ENCODE results near the gene TRAM2. TPM values are rescaled to one million over a fixed set of nuclear protein-coding genes. Genes with fewer than 3 reads are reported as not detected.

TRAM2 gene
- total and polyA plus RNA-seq, 5 donors from 2014 or later = 3.2 to 12.0 (median 4.0) TPM

DNA sequence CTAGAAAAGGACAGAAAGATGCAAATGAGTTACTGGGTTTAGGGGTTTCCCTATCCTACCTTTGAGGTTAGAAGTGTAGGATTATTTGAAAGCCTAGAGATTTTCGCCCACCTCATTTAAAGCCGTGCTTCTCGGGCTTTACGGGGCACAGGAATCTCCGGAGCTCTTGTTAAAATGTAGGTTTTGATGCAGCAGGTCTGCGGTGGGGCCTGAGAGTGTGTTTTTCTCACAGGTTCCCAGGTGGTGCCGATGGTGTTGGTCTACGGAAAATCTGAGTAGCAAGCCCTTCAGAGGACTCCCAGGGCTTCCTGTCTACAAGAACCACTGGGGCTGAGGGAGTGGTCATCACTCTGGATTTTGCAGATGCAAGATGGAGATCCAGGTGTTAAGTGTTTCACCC is 47.5 kb downstream of the TRAM2 start:
- no peak for DNase-seq
- Mint-ChIP-seq H3K36me3 (peaks cover 16% of the 10 kb centered on the region), H3K4me3 (no peak overlapping the region), H3K27me3 (no peaks in the 10 kb centered on the region), H3K27ac (peak overlapping the region in 1 of 3 donors; percentile 26), H3K9me3 (no peaks in the 10 kb centered on the region), H3K4me1 (peaks cover 0 to 13% (median under 1%) of the 10 kb centered on the region in 4 donors)
- Histone ChIP-seq H3K27me3 (ENCODE audit: control insufficient read depth, insufficient read depth, low read length) (no peaks in the 10 kb centered on the region), H3K4me1 (ENCODE audit: control insufficient read depth, insufficient read depth, low read length, poor library complexity, severe bottlenecking) (no peaks in the 10 kb centered on the region), H3K9me3 (ENCODE audit: control insufficient read depth in 2 of 2, low read length in 2 of 2) (no peaks in the 10 kb centered on the region), H3K4me3 (ENCODE audit: low read depth, low read length) (no peak overlapping the region), H3K36me3 (ENCODE audit: control insufficient read depth, insufficient read depth, low read length) (peaks cover 2% of the 10 kb centered on the region), H3K27ac (ENCODE audit: insufficient read depth, low read length, poor library complexity, severe bottlenecking) (no peak overlapping the region)
- no peak for ATAC-seq (ENCODE audit: low read depth in 2 of 2)

DNA sequence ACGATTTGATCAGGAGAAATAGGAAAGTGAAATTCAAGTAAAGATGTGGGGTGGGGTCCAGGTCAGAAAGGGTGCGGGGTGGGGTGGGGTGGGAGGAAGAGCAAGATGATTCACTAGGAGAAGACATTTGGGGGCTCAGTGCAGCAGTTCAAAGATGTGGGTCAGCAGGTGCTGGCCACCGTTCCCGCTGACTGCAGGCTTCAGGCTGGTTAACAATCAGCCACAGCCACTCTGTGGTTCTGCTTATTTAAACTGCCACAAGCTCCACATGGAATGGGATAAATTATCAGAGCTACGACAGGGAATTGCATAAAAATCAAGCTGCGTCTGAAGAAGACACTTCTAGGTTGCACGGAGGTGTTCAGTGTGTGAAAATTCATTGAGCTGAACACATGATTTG is 49.4 kb downstream of the TRAM2 start:
- Mint-ChIP-seq H3K9me3 (no peaks in the 10 kb centered on the region), H3K4me1 (peaks cover 5 to 13% (median 8%) of the 10 kb centered on the region in 4 donors), H3K36me3 (peaks cover 16% of the 10 kb centered on the region), H3K4me3 (no peak overlapping the region), H3K27ac (no peak overlapping the region), H3K27me3 (no peaks in the 10 kb centered on the region)
- ATAC-seq (ENCODE audit: low read depth in 2 of 2) (no peak), DNase-seq (no peak)
- Histone ChIP-seq H3K9me3 (ENCODE audit: control insufficient read depth in 2 of 2, low read length in 2 of 2) (no peaks in the 10 kb centered on the region), H3K27ac (ENCODE audit: insufficient read depth, low read length, poor library complexity, severe bottlenecking) (no peak overlapping the region), H3K4me3 (ENCODE audit: low read depth, low read length) (no peak overlapping the region), H3K36me3 (ENCODE audit: control insufficient read depth, insufficient read depth, low read length) (no peaks in the 10 kb centered on the region), H3K27me3 (ENCODE audit: control insufficient read depth, insufficient read depth, low read length) (no peaks in the 10 kb centered on the region), H3K4me1 (ENCODE audit: control insufficient read depth, insufficient read depth, low read length, poor library complexity, severe bottlenecking) (no peaks in the 10 kb centered on the region)

DNA sequence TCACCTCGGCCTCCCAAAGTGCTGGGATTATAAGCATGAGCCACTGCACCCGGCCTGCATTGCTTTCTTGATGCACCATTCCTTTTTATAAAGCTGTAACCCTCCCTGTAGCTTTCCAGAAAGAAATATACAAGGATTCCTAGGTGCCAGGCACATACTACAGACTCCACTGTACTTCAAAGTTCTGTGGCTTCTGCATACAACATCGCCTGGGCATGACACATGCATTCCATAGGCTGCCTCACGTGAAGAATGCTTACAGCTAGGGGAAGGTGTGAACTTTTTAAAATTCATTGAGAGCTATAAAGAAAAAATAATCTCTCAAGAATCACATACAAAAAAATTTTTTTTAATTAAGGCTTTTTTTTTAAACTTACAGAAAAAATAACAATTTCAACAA is 50.2 kb downstream of the TRAM2 start:
- H3K9me3 Mint-ChIP-seq = no peaks in the 10 kb centered on the region
- no peaks in the 10 kb centered on the region for H3K4me1 ChIP-seq (ENCODE audit: control insufficient read depth, insufficient read depth, low read length, poor library complexity, severe bottlenecking)
- H3K4me3 ChIP-seq (ENCODE audit: low read depth, low read length) = no peak overlapping the region
- no peaks in the 10 kb centered on the region for H3K9me3 ChIP-seq (ENCODE audit: control insufficient read depth in 2 of 2, low read length in 2 of 2)
- no peak for DNase-seq
- H3K36me3 Mint-ChIP-seq = peaks cover 16% of the 10 kb centered on the region
- peaks cover 5 to 12% (median 8%) of the 10 kb centered on the region in 4 donors for H3K4me1 Mint-ChIP-seq
- no peak overlapping the region for H3K27ac ChIP-seq (ENCODE audit: insufficient read depth, low read length, poor library complexity, severe bottlenecking)
- no peaks in the 10 kb centered on the region for H3K36me3 ChIP-seq (ENCODE audit: control insufficient read depth, insufficient read depth, low read length)
- H3K27me3 ChIP-seq (ENCODE audit: control insufficient read depth, insufficient read depth, low read length) = no peaks in the 10 kb centered on the region
- no peak overlapping the region for H3K4me3 Mint-ChIP-seq
- H3K27ac Mint-ChIP-seq = no peak overlapping the region
- no peak for ATAC-seq (ENCODE audit: low read depth in 2 of 2)
- no peaks in the 10 kb centered on the region for H3K27me3 Mint-ChIP-seq

DNA sequence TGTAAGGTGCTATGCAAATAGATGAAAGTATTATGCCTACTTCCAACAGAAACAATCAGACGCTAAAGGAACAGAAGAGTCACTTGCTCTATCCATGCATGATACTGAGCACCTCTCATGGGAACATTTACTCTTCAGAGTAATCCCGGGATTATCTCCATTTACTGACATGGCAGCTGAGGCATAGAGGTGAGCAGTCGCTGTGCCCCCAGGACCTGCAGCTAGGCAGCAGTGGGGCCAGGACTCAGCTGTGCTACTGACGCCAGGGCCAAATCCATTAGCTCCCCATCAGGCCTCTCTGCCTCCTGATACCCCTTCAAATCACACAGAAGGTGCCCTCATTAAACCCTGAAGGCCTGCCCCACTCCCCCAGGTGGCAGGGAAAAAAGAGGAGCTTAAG is 51.9 kb downstream of the TRAM2 start:
- peak overlapping the region in 2 of 3 donors; percentile 44 to 71 for H3K27ac Mint-ChIP-seq
- Histone ChIP-seq H3K4me3 (ENCODE audit: low read depth, low read length) (no peak overlapping the region), H3K4me1 (ENCODE audit: control insufficient read depth, insufficient read depth, low read length, poor library complexity, severe bottlenecking) (no peaks in the 10 kb centered on the region), H3K27me3 (ENCODE audit: control insufficient read depth, insufficient read depth, low read length) (no peaks in the 10 kb centered on the region), H3K9me3 (ENCODE audit: control insufficient read depth in 2 of 2, low read length in 2 of 2) (no peaks in the 10 kb centered on the region), H3K36me3 (ENCODE audit: control insufficient read depth, insufficient read depth, low read length) (no peaks in the 10 kb centered on the region), H3K27ac (ENCODE audit: insufficient read depth, low read length, poor library complexity, severe bottlenecking) (no peak overlapping the region)
- H3K36me3 Mint-ChIP-seq = peaks cover 11% of the 10 kb centered on the region
- no peaks in the 10 kb centered on the region for H3K9me3 Mint-ChIP-seq
- no peak overlapping the region for H3K4me3 Mint-ChIP-seq
- no peak for ATAC-seq (ENCODE audit: low read depth in 2 of 2)
- no peak for DNase-seq
- H3K27me3 Mint-ChIP-seq = no peaks in the 10 kb centered on the region
- H3K4me1 Mint-ChIP-seq = peaks cover 5 to 9% (median 7%) of the 10 kb centered on the region in 4 donors

DNA sequence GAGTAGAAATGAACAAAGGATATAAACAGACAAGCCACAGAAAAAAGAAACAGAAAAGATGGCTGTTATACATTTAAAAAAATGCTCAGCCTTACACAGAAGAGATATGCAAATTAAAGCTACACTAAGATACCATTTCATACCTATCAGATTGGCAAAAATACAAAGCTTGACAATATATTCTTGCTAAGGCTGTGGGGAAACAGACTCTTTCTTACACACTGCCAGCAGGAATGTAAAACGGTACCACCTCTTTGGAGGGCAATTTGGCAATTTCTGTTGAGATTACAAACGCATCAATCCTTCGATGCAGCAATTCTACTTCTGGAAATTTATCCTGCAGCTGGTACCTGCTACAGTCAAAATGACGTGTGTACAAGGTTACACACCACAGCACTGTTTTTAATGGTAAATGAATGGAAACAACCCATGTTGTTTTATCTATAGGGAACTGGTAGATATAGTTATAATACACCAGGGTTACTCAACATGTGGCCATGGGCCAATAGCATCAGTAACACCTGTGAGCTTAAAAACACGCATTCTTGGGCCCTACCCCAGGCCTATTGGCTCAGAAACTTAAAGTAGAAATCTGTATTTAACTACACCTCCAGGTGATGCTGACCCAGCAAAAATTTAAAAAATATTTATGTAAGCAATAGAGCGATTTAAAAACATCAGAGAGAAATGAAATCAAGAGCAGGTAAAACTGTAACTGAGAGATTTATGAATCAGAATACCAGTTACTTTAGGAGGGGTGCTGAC is 53.3 kb downstream of the TRAM2 start:
- Mint-ChIP-seq H3K27me3 (no peaks in the 10 kb centered on the region), H3K4me1 (peaks cover 4 to 10% (median 8%) of the 10 kb centered on the region in 4 donors), H3K9me3 (no peaks in the 10 kb centered on the region), H3K27ac (no peak overlapping the region), H3K4me3 (no peak overlapping the region), H3K36me3 (peaks cover 24% of the 10 kb centered on the region)
- ATAC-seq (ENCODE audit: low read depth in 2 of 2) (no peak), DNase-seq (no peak)
- Histone ChIP-seq H3K4me3 (ENCODE audit: low read depth, low read length) (no peak overlapping the region), H3K4me1 (ENCODE audit: control insufficient read depth, insufficient read depth, low read length, poor library complexity, severe bottlenecking) (no peaks in the 10 kb centered on the region), H3K27me3 (ENCODE audit: control insufficient read depth, insufficient read depth, low read length) (no peaks in the 10 kb centered on the region), H3K36me3 (ENCODE audit: control insufficient read depth, insufficient read depth, low read length) (no peaks in the 10 kb centered on the region), H3K9me3 (ENCODE audit: control insufficient read depth in 2 of 2, low read length in 2 of 2) (no peaks in the 10 kb centered on the region), H3K27ac (ENCODE audit: insufficient read depth, low read length, poor library complexity, severe bottlenecking) (no peak overlapping the region)

DNA sequence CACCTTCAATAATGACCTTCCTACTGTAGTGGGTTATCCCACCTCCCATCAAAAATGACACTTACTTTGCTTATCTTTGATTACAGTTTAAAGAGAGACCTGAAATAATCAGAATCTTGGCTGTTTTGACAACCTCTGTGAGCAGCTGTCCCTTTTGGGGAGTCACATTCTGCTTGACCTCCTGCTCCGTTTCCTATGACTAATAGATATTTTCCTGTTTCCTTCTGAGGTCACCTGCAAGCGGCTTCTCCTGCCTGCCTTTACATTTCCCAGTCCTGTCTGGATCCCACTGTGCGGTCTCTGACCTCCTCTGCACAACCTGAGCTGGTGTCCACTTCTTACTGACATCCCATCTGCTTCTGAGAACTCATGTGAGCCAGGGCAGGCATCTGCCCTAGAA is 54.2 kb downstream of the TRAM2 start:
- no peak for ATAC-seq (ENCODE audit: low read depth in 2 of 2)
- H3K9me3 ChIP-seq (ENCODE audit: control insufficient read depth in 2 of 2, low read length in 2 of 2) = no peaks in the 10 kb centered on the region
- H3K27ac Mint-ChIP-seq = peak overlapping the region in 2 of 3 donors; percentile 10 to 39
- H3K4me3 Mint-ChIP-seq = no peak overlapping the region
- no peaks in the 10 kb centered on the region for H3K27me3 ChIP-seq (ENCODE audit: control insufficient read depth, insufficient read depth, low read length)
- H3K4me1 ChIP-seq (ENCODE audit: control insufficient read depth, insufficient read depth, low read length, poor library complexity, severe bottlenecking) = no peaks in the 10 kb centered on the region
- no peaks in the 10 kb centered on the region for H3K27me3 Mint-ChIP-seq
- H3K4me3 ChIP-seq (ENCODE audit: low read depth, low read length) = no peak overlapping the region
- peaks cover 4 to 10% (median 8%) of the 10 kb centered on the region in 4 donors for H3K4me1 Mint-ChIP-seq
- H3K36me3 ChIP-seq (ENCODE audit: control insufficient read depth, insufficient read depth, low read length) = no peaks in the 10 kb centered on the region
- no peaks in the 10 kb centered on the region for H3K9me3 Mint-ChIP-seq
- no peak for DNase-seq
- no peak overlapping the region for H3K27ac ChIP-seq (ENCODE audit: insufficient read depth, low read length, poor library complexity, severe bottlenecking)
- peaks cover 28% of the 10 kb centered on the region for H3K36me3 Mint-ChIP-seq

DNA sequence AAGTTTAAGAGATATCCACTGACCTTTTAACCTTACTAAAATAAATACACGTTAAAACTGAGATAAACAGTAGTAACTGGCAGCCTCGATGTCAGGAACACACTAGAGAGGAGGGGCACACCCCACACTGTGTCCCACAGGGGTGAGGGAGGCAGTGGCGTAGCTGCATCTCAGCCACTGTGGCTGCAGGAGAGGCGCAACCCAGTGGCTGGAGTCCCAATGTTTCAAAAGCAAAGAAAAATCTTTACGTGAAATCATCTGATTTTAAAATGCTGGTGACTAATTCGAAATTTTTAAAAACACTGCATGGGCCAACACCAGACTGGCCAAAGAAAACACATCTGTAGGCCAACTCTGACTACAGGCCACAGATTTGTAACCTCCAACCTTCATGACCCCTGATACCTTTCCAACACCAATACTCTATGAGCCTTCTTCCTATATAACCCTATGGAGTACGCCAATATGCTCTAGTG is 54.7 kb downstream of the TRAM2 start:
- Histone ChIP-seq H3K4me1 (ENCODE audit: control insufficient read depth, insufficient read depth, low read length, poor library complexity, severe bottlenecking) (no peaks in the 10 kb centered on the region), H3K4me3 (ENCODE audit: low read depth, low read length) (no peak overlapping the region), H3K9me3 (ENCODE audit: control insufficient read depth in 2 of 2, low read length in 2 of 2) (no peaks in the 10 kb centered on the region), H3K36me3 (ENCODE audit: control insufficient read depth, insufficient read depth, low read length) (peaks cover under 1% of the 10 kb centered on the region), H3K27me3 (ENCODE audit: control insufficient read depth, insufficient read depth, low read length) (no peaks in the 10 kb centered on the region), H3K27ac (ENCODE audit: insufficient read depth, low read length, poor library complexity, severe bottlenecking) (no peak overlapping the region)
- ATAC-seq (ENCODE audit: low read depth in 2 of 2) (no peak), DNase-seq (no peak)
- Mint-ChIP-seq H3K4me1 (peaks cover 4 to 10% (median 8%) of the 10 kb centered on the region in 4 donors), H3K27ac (peak overlapping the region in 2 of 3 donors; percentile 10 to 39), H3K27me3 (no peaks in the 10 kb centered on the region), H3K36me3 (peaks cover 28% of the 10 kb centered on the region), H3K9me3 (no peaks in the 10 kb centered on the region), H3K4me3 (no peak overlapping the region)

DNA sequence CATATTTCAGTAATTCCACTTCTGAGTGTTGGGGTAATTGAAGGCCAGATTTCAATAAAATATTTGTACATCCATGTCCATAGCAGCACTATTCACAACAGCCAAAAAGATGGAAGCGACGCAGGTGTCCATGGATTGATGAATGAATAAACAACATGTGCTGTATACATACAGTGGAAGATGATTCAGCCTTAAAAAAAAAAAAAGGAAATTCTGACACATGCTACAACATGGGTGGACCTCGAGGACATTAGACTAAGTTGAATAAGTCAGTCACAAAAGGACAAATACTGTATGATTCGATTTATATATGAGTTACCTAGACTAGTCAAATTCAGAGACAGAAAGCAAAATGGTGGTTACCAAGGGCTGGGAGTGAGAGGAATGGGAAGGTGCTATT is 57.2 kb downstream of the TRAM2 start:
- peaks cover 39% of the 10 kb centered on the region for H3K36me3 Mint-ChIP-seq
- H3K27ac Mint-ChIP-seq = peak overlapping the region in 1 of 3 donors; percentile 1
- H3K9me3 Mint-ChIP-seq = no peaks in the 10 kb centered on the region

More for the DNA sequence above, 57.2 kb downstream of the TRAM2 start:
- Histone ChIP-seq H3K4me1 (ENCODE audit: control insufficient read depth, insufficient read depth, low read length, poor library complexity, severe bottlenecking) (no peaks in the 10 kb centered on the region), H3K36me3 (ENCODE audit: control insufficient read depth, insufficient read depth, low read length) (peaks cover 11% of the 10 kb centered on the region), H3K9me3 (ENCODE audit: control insufficient read depth in 2 of 2, low read length in 2 of 2) (no peaks in the 10 kb centered on the region), H3K27ac (ENCODE audit: insufficient read depth, low read length, poor library complexity, severe bottlenecking) (no peak overlapping the region), H3K27me3 (ENCODE audit: control insufficient read depth, insufficient read depth, low read length) (no peaks in the 10 kb centered on the region), H3K4me3 (ENCODE audit: low read depth, low read length) (no peak overlapping the region)
- DNase-seq (no peak), ATAC-seq (ENCODE audit: low read depth in 2 of 2) (no peak)
- H3K4me1 Mint-ChIP-seq = peaks cover 2 to 11% (median 8%) of the 10 kb centered on the region in 4 donors
- no peak overlapping the region for H3K4me3 Mint-ChIP-seq
- no peaks in the 10 kb centered on the region for H3K27me3 Mint-ChIP-seq

All from CD4-positive, CD25-positive, alpha-beta regulatory T cell (primary cell).